D721Med (cell line): ENCODE data around the gene ABHD14A.

Experiments
- DNase-seq: peaks from one replicate; pipeline ENCODE4 v3.0.0; 2011; ENCODE audit warnings: low spot score; ENCODE audit not compliant: insufficient read length
- FAIRE-seq: peaks from 2 replicates; lab custom pipeline; 2011; peaks lifted over from hg19 to GRCh38; lab: Jason Lieb, UNC
- CTCF ChIP-seq: IDR thresholded peaks from 2 replicates; pipeline ENCODE4 v1.5.1; 2012; ENCODE audit warnings: mild to moderate bottlenecking, control low read depth; ENCODE audit not compliant: insufficient read depth; ENCODE audit errors: missing control alignments

The ABHD14A gene

GRCh38 chr3:52025453-52025852, 50.6 kb downstream of the ABHD14A start:
- FAIRE-seq (no peak), DNase-seq (no peak)
- TF ChIP-seq CTCF, result no peak

DNA sequence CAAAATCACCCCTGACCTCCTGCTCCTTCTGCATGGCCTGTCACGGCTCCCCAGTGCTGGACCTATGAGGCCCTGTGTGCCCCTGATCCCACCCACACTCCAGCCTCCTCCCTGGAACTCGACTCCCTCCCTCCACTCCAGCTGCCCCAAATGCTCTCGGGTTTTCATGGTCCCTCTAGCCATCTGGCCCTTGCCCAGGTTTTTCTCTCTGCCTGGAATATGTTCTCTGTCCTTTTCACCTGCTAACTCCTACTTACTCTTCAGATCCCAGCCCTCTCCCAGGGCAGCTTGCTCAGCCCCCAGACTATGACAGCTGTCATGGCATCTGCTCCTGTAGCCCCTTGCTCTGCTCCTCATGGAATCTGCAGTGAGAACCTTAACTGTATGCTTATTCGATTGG, 51.2 kb downstream of the ABHD14A start:
- no peak for FAIRE-seq
- TF ChIP-seq CTCF, result no peak
- DNase-seq, result no peak

- TF ChIP-seq CTCF, result no peak
- FAIRE-seq, result no peak
- DNase-seq, result no peak
These were observed 53.7 kb downstream of the ABHD14A start for GRCh38 chr3:52028572-52028971.

- TF ChIP-seq CTCF, result no peak
- no peak for DNase-seq
- no peak for FAIRE-seq
These were observed 54.2 kb downstream of the ABHD14A start for GRCh38 chr3:52029053-52029452.

DNA sequence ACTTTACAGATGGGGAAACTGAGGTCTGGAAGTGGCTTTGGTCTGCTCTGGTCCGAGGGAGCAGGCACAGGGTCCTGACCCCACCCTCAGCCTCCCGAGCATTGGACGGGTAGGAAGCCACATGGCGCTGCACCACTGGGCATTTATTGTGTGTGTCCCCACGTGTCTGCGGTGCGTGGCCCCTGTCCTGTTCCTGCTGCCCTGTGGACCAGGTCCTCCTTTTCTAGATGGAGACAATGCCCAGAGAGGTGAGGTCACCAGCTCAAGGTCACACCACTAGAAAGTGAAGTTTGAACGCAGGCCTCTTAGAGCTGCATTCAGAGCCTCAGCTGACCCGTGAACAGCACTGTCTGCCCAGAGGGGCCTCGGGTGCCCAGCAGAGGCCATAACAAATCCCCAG, 54.7 kb downstream of the ABHD14A start:
- no peak for FAIRE-seq
- no peak for DNase-seq
- no peak for TF ChIP-seq CTCF
